ENCODE measurements around the gene RALGPS2. TPM values are rescaled to one million over a fixed set of nuclear protein-coding genes. Genes with fewer than 3 reads are reported as not detected.

The RALGPS2 gene
- total RNA-seq, 6 donors from 2014 or later = 6.2 to 23.9 (median 7.6) TPM

DNA sequence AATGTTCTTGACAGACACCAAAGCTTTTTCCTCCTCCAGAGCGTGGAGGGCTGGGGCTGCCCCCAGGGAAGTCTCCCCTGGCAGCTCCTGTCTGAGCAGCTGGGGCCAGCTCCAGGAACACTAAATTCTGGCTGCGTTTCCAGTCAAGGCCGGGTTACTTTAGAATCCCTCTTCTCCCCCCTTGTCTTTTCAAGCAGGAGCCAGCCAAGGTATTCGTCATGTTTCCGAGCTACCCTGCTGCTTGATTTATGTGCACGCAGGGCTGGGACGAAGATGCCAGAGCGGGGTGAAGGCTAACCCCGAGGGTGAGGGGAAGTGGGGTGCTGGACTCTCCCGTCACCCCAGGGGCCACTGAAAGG lies 213.9 kb downstream of the RALGPS2 start:
- Histone ChIP-seq H3K4me3 (no peak overlapping the region), H3K9me3 (no peaks in the 10 kb centered on the region), H3K27ac (peak overlapping the region in 1 of 4 donors; percentile 43), H3K4me1 (peaks cover 0 to 3% (median 0%) of the 10 kb centered on the region in 4 donors), H3K36me3 (no peaks in the 10 kb centered on the region), H3K27me3 (no peaks in the 10 kb centered on the region)
- WGBS, 2 donors = 69% methylated on average over 3 to 10 of the region's 10 CpGs
- TF ChIP-seq CTCF (IDR thresholded peaks at IDR 0.05) (no peak), POLR2AphosphoS5 (IDR thresholded peaks at IDR 0.05) (no peak)
- DNase-seq (no peak), ATAC-seq (ENCODE audit: low FRiP score in 2 of 2) (peak; percentile 36 to 67)

DNA sequence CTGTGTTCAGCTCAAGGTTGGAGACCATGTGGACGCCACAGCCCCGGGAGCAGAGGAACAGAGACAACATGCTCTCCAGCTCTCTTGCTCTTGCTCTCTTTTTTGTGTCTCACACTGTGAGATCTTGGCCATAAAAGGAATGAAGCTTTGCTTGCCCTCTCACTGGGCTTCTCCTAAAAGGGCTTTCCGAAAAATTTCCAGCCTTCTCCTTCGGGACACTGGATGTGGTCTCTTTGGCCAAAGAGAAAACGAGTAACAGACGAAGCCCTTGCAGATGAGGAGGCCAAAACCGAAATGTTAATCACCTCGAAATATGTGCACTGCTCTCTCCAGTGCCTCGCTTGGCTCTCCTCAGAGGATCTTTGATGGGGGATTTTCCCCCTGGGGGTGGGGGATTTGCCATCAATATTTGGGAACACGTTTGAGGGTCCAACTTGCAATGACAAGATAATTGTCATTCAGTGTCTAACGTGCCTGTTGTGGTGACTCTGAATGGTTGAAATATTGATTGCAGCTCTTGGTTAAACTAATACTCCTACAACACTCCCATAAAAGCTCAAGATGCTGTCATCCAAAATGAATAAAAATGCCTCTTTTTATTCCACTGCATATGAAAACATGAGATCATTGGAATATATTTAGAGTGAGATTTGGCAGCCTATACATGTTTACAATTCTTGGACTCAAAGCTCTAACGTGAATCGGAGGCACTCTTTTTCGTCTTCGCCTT lies 214.5 kb downstream of the RALGPS2 start:
- Histone ChIP-seq H3K27me3 (no peaks in the 10 kb centered on the region), H3K9me3 (no peaks in the 10 kb centered on the region), H3K27ac (peak overlapping the region in 1 of 4 donors; percentile 43), H3K36me3 (no peaks in the 10 kb centered on the region), H3K4me3 (no peak overlapping the region), H3K4me1 (no peaks in the 10 kb centered on the region)
- ATAC-seq (ENCODE audit: low FRiP score in 2 of 2) (peak in 1 of 2 donors; percentile 58), DNase-seq (no peak)
- TF ChIP-seq POLR2AphosphoS5 (IDR thresholded peaks at IDR 0.05) (no peak), EP300 (IDR thresholded peaks at IDR 0.05) (no peak), POLR2A (IDR thresholded peaks at IDR 0.05) (no peak), CTCF (IDR thresholded peaks at IDR 0.05) (no peak)
- 74 to 83% methylated on average over 15 of the region's 15 CpGs for WGBS, 2 donors

DNA sequence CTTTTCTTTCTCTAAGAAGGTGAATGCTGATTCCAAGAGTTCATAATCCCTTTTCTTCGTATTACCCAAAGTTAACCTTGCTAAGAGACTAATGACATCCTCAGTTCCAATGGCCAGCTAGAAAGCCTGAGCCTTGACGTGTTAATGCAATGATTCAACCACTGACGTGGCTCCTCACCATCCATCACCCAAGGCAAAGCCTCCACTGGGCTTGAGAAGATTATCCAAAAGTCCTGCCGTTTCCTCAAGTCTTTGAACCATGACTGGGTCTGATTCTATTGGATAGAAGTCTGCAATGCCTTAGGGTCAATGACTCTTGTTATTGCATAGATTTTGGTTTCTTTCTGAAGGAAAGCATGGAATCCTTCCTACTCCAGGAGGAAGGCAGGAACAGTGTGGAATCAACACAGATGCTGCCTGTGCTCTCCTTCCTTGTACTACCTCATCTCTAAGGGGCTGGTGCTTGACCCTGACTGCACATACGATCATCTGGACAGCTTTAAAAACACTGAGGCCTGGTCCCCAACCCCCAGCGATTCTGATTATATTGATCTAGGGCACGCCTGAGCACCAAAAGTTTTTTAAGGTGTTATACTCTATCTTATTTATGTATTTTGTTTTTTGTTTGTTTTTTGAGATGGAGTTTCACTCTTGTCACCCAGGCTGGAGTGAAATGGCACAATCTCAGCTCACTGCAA lies 215.2 kb downstream of the RALGPS2 start:
- H3K27me3 ChIP-seq = no peaks in the 10 kb centered on the region
- 84 to 87% methylated on average over 7 of the region's 7 CpGs for WGBS, 2 donors
- no peaks in the 10 kb centered on the region for H3K9me3 ChIP-seq
- ATAC-seq (ENCODE audit: low FRiP score in 2 of 2) (peak in 1 of 2 donors; percentile 40), DNase-seq (no peak)
- no peak overlapping the region for H3K4me3 ChIP-seq
- H3K27ac ChIP-seq = no peak overlapping the region
- no peak for TF ChIP-seq POLR2A (IDR thresholded peaks at IDR 0.05)
- TF ChIP-seq CTCF (IDR thresholded peaks at IDR 0.05) = no peak
- no peak for TF ChIP-seq POLR2AphosphoS5 (IDR thresholded peaks at IDR 0.05)
- no peak for TF ChIP-seq EP300 (IDR thresholded peaks at IDR 0.05)
- no peaks in the 10 kb centered on the region for H3K4me1 ChIP-seq
- no peaks in the 10 kb centered on the region for H3K36me3 ChIP-seq

GRCh38 chr1:178941261-178941689 lies 216.2 kb downstream of the RALGPS2 start:
- no peak overlapping the region for H3K27ac ChIP-seq
- ATAC-seq (ENCODE audit: low FRiP score in 2 of 2) = no peak
- H3K9me3 ChIP-seq = no peaks in the 10 kb centered on the region
- H3K36me3 ChIP-seq = no peaks in the 10 kb centered on the region
- 75 to 88% methylated on average over 10 to 11 of the region's 11 CpGs for WGBS, 2 donors
- DNase-seq = no peak
- no peaks in the 10 kb centered on the region for H3K27me3 ChIP-seq
- TF ChIP-seq EP300 (IDR thresholded peaks at IDR 0.05) = no peak
- no peak for TF ChIP-seq CTCF (IDR thresholded peaks at IDR 0.05)
- TF ChIP-seq POLR2A (IDR thresholded peaks at IDR 0.05) = no peak
- no peak for TF ChIP-seq POLR2AphosphoS5 (IDR thresholded peaks at IDR 0.05)
- H3K4me3 ChIP-seq = no peak overlapping the region
- H3K4me1 ChIP-seq = no peaks in the 10 kb centered on the region

Data from upper lobe of left lung (tissue), 6 donors.